K562 (cell line): ENCODE measurements around the gene C3orf70. TPM values are rescaled to one million over a fixed set of nuclear protein-coding genes. Genes with fewer than 3 reads are reported as not detected.

Experiments
- CBX3 ChIP-seq, 2 experiments: IDR thresholded peaks; 1 replicate in 1 of 2; 2 replicates in 1 of 2; pipeline ENCODE4 v1.6.1; 2012; ENCODE audit warnings: inconsistent platforms in 2 of 2, low read length in 2 of 2, borderline replicate concordance in 1 of 2, control low read depth in 1 of 2
- CEBPG ChIP-seq, 3 experiments: fragments of 200-800 bp in 1 of 3; sonication (Bioruptor generic) in 1 of 3; sonication (generic) in 1 of 3; formaldehyde crosslinking in 1 of 3; IDR thresholded peaks in 2 of 3; conservative IDR thresholded peaks in 1 of 3; 2 replicates each; pipeline versions ENCODE4 v1.6.1 to v1.8.0; 2016 to 2022; ENCODE audit warnings: missing compliant biosample characterization in 2 of 3, missing genetic modification characterization in 2 of 3, mild to moderate bottlenecking in 1 of 3, missing genetic modification reagents in 1 of 3
- CREB5 ChIP-seq: fragments of 250-450 bp; sonication (Bioruptor Pico); IDR thresholded peaks from 2 replicates; pipeline ENCODE4 v1.5.0; 2020; ENCODE audit warnings: mild to moderate bottlenecking
- ETV1 ChIP-seq: fragments of 450-650 bp; conservative IDR thresholded peaks from 2 replicates; pipeline ENCODE4 v1.6.1; 2016; ENCODE audit warnings: missing genetic modification characterization, control low read depth, low read depth, missing compliant biosample characterization
- GABPB1 ChIP-seq: sonication (generic); formaldehyde crosslinking; IDR thresholded peaks from 2 replicates; pipeline ENCODE4 v1.8.0; 2022; ENCODE audit warnings: mild to moderate bottlenecking, missing genetic modification reagents
- GTF2E2 ChIP-seq: fragments of 200-800 bp; sonication (Bioruptor generic); IDR thresholded peaks from 2 replicates; pipeline ENCODE4 v1.6.1; 2016; ENCODE audit warnings: missing genetic modification characterization, missing compliant biosample characterization
- GTF2F1 ChIP-seq: IDR thresholded peaks from 2 replicates; pipeline ENCODE4 v1.6.1; 2011; ENCODE audit warnings: low read depth, low read length, improper control_type of control experiment
- KDM1A ChIP-seq, 2 experiments: fragments of 450-650 bp; IDR thresholded peaks; 2 replicates each; pipeline ENCODE4 v1.6.1; 2016; ENCODE audit warnings: mild to moderate bottlenecking in 2 of 2
- KDM4B ChIP-seq, 2 experiments: fragments of 450-650 bp in 1 of 2; sonication (generic) in 1 of 2; IDR thresholded peaks; 2 replicates each; pipeline ENCODE4 v1.6.1; 2016 to 2017; ENCODE audit warnings: borderline replicate concordance in 2 of 2, antibody characterized with exemption in 1 of 2, low read depth in 1 of 2, mild to moderate bottlenecking in 1 of 2
- NR2F6 ChIP-seq: fragments of 450-650 bp; formaldehyde crosslinking; IDR thresholded peaks from 2 replicates; pipeline ENCODE4 v1.4.0; 2020; ENCODE audit warnings: mild to moderate bottlenecking
- PCBP1 ChIP-seq: fragments of 200-400 bp; formaldehyde crosslinking; IDR thresholded peaks from 2 replicates; pipeline ENCODE4 v1.6.1; 2018; ENCODE audit warnings: mild to moderate bottlenecking, low read depth, low read length; ENCODE audit not compliant: poor library complexity, severe bottlenecking
- PHF8 ChIP-seq: fragments of 200-600 bp; sonication (generic); IDR thresholded peaks from 2 replicates; pipeline ENCODE4 v1.6.1; 2012; ENCODE audit warnings: mixed run types, mild to moderate bottlenecking, inconsistent platforms, low read length, moderate library complexity, borderline replicate concordance
- PTTG1 ChIP-seq: fragments of 450-650 bp; IDR thresholded peaks from 2 replicates; pipeline ENCODE4 v1.6.1; 2016; ENCODE audit warnings: low read depth, mild to moderate bottlenecking, missing genetic modification characterization, missing compliant biosample characterization
- SAP30 ChIP-seq: fragments of 200-600 bp; sonication (generic); IDR thresholded peaks from 2 replicates; pipeline ENCODE4 v1.6.1; 2012; ENCODE audit warnings: borderline replicate concordance, low read depth, mild to moderate bottlenecking, moderate library complexity, low read length, control low read depth, inconsistent platforms; ENCODE audit not compliant: insufficient read depth, poor library complexity, severe bottlenecking
- TBP ChIP-seq: optimal IDR thresholded peaks from 2 replicates; pipeline ENCODE3; 2011; ENCODE audit warnings: low read depth, low read length, improper control_type of control experiment
- TOE1 ChIP-seq, 2 experiments: fragments of 450-650 bp in 1 of 2; sonication (generic) in 1 of 2; formaldehyde crosslinking in 1 of 2; IDR thresholded peaks; 2 replicates each; pipeline versions ENCODE4 v1.7.1 to v1.8.0; 2016 to 2022; ENCODE audit warnings: borderline replicate concordance in 2 of 2, mild to moderate bottlenecking in 2 of 2, antibody characterized with exemption in 1 of 2, inconsistent platforms in 1 of 2, low read depth in 1 of 2, missing genetic modification reagents in 1 of 2, moderate library complexity in 1 of 2
- ZBTB17 ChIP-seq: fragments of 450-650 bp; formaldehyde crosslinking; IDR thresholded peaks from 2 replicates; pipeline ENCODE4 v1.4.0; 2020; ENCODE audit warnings: mild to moderate bottlenecking
- ZMIZ1 ChIP-seq, 2 experiments: fragments of 150-350 bp in 1 of 2; IDR thresholded peaks; 2 replicates each; pipeline ENCODE4 v1.6.1; 2012 to 2016; ENCODE audit warnings: low read depth in 2 of 2, low read length in 2 of 2, mild to moderate bottlenecking in 1 of 2, moderate library complexity in 1 of 2
- ZNF165 ChIP-seq: fragments of 250-450 bp; sonication (Bioruptor Pico); IDR thresholded peaks from 2 replicates; pipeline ENCODE4 v1.4.0; 2020; ENCODE audit warnings: borderline replicate concordance
- ZNF174 ChIP-seq: fragments of 250-450 bp; sonication (Bioruptor Pico); IDR thresholded peaks from 2 replicates; pipeline ENCODE4 v1.4.0; 2020; ENCODE audit warnings: mild to moderate bottlenecking
- ZNF584 ChIP-seq: fragments of 200-800 bp; sonication (Bioruptor generic); IDR thresholded peaks from 2 replicates; pipeline ENCODE4 v1.6.1; 2016; ENCODE audit warnings: low read depth, mild to moderate bottlenecking, missing genetic modification characterization, missing compliant biosample characterization
- ZNF75A ChIP-seq: fragments of 450-650 bp; formaldehyde crosslinking; IDR thresholded peaks from 2 replicates; pipeline ENCODE4 v1.4.0; 2020; ENCODE audit warnings: mild to moderate bottlenecking
- polyA plus RNA-seq, 8 experiments: library from polyadenylated mRNA; depleted of rRNA in 4 of 8; stranded (reverse) in 5 of 8; unstranded in 3 of 8; fragments of >200 nt; fragmentation: Nextera tagmentation in 2 of 8; fragmentation: Illumina TruSeq in 1 of 8; extraction: Ambion mirVana in 2 of 8; extraction: Trizol in 1 of 8; gene quantifications; 2 replicates each; pipeline versions ENCODE4 v1.2.1 to v1.2.3, GENCODE V29; 2011 to 2014; ENCODE audit warnings: inconsistent platforms in 1 of 8, missing spikeins in 1 of 8
- total RNA-seq, 7 experiments: library from RNA; depleted of rRNA in 6 of 7; stranded (reverse); fragments of >200 nt in 6 of 7; fragmentation: Illumina TruSeq in 2 of 7; extraction: Trizol in 2 of 7; gene quantifications; 2 replicates each; pipeline versions ENCODE4 v1.2.1 to v1.2.3, GENCODE V29; 2011 to 2021; ENCODE audit warnings: low replicate concordance in 1 of 7

Gene C3orf70
- total and polyA plus RNA-seq, 9 of the 15 experiments (the other 6 are each of a cell fraction or from before 2014, with no cell fraction given): 0.01 to 0.04 (median 0.03) TPM; not detected in 6

- TF ChIP-seq ZBTB17: peak; percentile 65; the same call in 1 of the 2 replicates
- peak; percentile 23 for TF ChIP-seq SAP30
- TF ChIP-seq ZNF174 (CRISPR knock-in tag): no peak
- no peak for TF ChIP-seq PCBP1
- TF ChIP-seq TOE1 (IDR thresholded peaks at IDR 0.05; ENCODE audit: borderline replicate concordance): 0 out of 2 replicates have a peak, but pooled peaks have one; percentile 61
- no peak for TF ChIP-seq TOE1 (CRISPR knock-in tag; IDR thresholded peaks at IDR 0.05; ENCODE audit: borderline replicate concordance, low read depth)
- peak; percentile 56 for TF ChIP-seq TBP
- TF ChIP-seq KDM4B (IDR thresholded peaks at IDR 0.05; ENCODE audit: borderline replicate concordance in 2 of 2, low read depth in 1 of 2): no peak
- no peak for TF ChIP-seq ZNF165 (CRISPR knock-in tag)
- TF ChIP-seq CEBPG (CRISPR knock-in tag; IDR thresholded peaks at IDR 0.05): 0 out of 2 replicates have a peak, but pooled peaks have one; percentile 16
- peak in 1 of 2 experiments; percentile 16; a peak in 2 of 4 replicates for TF ChIP-seq CEBPG (tag; conservative IDR thresholded peaks at IDR 0.05 in 1 of 2, IDR thresholded peaks at IDR 0.05 in 1 of 2)
- no peak for TF ChIP-seq GTF2F1
- no peak; a peak in 1 of 3 replicates for TF ChIP-seq CBX3 (IDR thresholded peaks at IDR 0.05; ENCODE audit: borderline replicate concordance in 1 of 2, low read length in 2 of 2)
- no peak for TF ChIP-seq KDM1A (IDR thresholded peaks at IDR 0.05)
- TF ChIP-seq NR2F6 (CRISPR knock-in tag): no peak
- TF ChIP-seq ETV1 (tag): peak; percentile 71
- peak; percentile 78; the same call in 1 of the 2 replicates for TF ChIP-seq PHF8
- TF ChIP-seq GTF2E2 (tag): peak; percentile 87; the same call in 1 of the 2 replicates
- TF ChIP-seq ZNF584: 0 out of 2 replicates have a peak, but pooled peaks have one; percentile 25
- no peak for TF ChIP-seq PTTG1 (tag)
- peak; percentile 61; the same call in 1 of the 2 replicates for TF ChIP-seq GABPB1 (CRISPR knock-in tag)
- TF ChIP-seq ZMIZ1 (IDR thresholded peaks at IDR 0.05; ENCODE audit: low read depth in 2 of 2, low read length in 2 of 2): no peak
- TF ChIP-seq ZNF75A: no peak
- no peak for TF ChIP-seq CREB5 (CRISPR knock-in tag)
Measured at GRCh38 chr3:185175370-185175987, 22.6 kb upstream of the C3orf70 start (continued).
